Stimulated activated CD4-positive, alpha-beta T cell treated with anti-CD3 and anti-CD28 coated beads, Interleukin-15, amount 100 ng/mL, for 24 hours (primary cell): ENCODE measurements around the gene FAM184A.
"Not testable (repeated sequence)": the region's sequence is repeated elsewhere in the genome, so short reads cannot be mapped to it uniquely, and the experiment has no call there.

Experiments used
- DNase-seq: peaks from one replicate; pipeline ENCODE4 v3.0.0-alpha.2; 2020

The FAM184A gene

DNA sequence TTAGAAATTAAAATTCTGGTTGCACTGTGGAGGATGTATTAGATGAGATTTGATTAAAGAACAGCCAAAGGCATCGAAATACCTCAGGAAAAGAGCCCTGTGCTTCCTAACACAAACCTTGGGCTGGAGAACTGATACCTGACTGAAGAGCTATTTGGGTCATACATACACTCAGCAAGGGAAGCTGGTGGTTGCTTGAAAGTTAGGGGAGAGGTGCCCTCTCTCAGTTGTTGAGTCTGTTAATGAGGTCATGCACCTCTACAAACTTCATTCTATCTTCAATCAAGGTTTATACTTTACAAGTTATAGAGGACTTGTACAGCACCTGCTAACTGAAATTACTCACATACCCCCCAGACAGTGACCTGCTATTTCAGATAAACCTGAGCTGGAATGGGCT, 25.5 kb downstream of the FAM184A start:
- no peak for DNase-seq

DNA sequence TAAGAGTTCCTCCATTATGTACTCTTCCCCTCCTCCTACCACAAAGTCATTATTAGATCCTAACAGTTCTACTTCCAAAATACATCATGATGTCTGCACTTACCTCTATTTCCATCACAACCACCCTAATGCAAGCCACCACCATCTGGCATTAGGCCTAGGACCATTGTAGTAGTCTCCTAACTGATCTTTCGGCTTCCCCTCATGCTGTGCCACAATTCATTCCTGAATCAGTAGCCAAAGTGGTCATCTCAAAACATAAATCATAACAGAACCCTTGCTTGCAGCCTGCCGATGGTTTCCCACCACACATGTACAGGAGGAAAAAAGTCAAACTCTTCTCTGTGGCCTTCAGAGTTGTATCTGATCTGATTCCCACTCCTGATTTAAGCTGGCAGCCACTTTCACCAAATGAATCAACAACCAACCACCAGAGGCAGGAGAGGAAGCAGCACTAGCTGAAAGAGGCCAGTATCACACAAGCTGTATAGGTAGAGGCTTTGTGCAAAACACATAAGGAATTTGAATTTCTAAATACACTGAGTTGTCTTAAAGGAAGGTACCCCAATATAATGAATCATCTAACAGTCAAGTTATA, 26.1 kb downstream of the FAM184A start:
- peak; percentile 40 for DNase-seq

DNA sequence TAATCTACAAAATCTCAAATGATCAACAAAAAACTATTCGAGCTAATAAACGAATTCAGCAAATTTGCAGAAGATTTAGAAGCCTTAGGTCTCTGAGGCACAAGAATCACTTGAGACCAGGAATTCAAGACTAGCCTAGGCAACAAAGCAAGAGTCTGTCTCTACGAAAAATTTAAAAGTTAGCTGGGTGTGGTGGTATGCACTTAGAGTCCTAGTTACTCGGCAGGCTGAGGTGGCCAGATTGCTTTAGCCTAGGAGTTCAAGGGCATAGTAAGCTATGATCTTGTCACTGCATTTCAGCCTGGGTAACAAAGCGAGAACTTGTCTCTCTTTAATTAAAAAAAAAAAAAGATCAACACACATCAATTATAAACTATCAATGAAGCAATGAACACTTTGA, 34.2 kb downstream of the FAM184A start:
- no peak for DNase-seq

DNA sequence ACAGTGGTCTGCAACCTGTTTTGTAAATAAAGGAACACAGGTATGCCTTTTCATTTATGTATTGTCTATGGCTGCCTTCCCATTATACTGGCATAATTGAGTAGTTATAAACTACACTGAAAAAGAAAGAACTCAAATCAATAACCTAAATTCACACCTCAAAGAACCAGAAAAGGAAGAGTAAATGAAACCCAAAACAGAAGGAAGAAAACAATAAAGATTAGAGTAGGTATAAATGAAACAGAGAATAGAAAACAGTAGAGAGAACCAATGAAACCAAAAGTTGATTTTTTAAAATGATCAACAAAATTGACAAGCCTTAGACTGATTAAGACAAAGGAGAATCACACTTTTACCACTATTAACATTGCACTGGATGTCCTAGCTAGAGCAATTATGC, 34.7 kb downstream of the FAM184A start:
- DNase-seq: no peak

DNA sequence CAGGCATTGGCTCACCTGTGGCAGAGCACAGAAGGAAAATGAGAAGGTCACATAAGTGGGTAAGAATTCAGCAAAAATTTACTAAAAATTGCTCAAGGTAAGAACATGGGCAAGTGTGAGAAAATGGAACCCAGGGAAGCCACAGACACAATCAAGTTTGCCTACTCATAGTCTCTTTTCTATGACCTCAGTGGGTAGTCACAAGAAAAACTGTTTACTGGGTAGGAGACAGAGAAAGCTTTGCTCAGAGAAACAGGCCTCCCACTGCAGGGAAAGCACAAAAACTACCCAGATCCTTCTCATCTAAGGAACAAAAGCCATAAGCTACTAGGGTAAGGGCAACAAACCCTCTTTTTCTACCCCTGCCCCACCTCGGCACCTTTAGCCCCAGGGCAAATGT, 35.2 kb downstream of the FAM184A start:
- peak; percentile 3 for DNase-seq

DNA sequence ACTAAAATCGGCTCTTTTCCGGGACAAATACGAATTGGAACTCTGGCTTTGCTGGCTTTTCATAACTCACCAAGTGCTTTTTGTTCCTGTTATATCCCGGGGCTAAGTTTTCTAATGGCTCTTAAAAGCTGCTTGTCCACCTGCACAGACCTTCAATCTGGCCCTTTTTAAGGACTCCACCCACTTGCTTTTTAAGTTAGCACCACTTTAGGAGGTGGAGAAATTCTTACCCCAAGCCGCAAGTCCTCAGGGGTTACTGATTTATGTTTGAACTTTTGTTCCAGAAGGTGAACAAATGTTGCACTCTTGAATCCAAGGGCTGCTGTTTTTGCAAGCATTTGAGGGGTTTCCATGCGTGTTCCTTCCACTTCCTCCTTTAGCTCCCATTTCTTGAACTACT, 37.8 kb downstream of the FAM184A start:
- DNase-seq: no peak

DNA sequence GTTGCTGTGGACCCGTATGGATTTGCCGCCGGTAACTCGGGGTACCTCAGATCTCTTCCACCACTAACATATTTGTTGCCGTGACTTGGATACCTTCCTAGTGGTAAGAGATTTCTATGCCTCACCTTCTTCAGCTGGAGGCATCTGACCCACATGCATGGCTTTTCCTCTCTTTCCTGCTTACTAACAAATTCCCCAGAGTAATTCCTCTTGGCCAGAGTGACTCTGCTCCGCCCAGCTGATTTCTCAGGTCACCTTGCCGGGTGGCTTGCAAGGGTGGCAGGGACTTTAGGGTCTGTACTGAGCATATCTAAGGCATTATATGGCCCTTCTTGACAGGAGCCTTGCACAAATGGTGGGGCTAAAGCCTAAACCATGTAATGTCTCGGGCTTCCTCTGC, 38.2 kb downstream of the FAM184A start:
- DNase-seq: no peak

DNA sequence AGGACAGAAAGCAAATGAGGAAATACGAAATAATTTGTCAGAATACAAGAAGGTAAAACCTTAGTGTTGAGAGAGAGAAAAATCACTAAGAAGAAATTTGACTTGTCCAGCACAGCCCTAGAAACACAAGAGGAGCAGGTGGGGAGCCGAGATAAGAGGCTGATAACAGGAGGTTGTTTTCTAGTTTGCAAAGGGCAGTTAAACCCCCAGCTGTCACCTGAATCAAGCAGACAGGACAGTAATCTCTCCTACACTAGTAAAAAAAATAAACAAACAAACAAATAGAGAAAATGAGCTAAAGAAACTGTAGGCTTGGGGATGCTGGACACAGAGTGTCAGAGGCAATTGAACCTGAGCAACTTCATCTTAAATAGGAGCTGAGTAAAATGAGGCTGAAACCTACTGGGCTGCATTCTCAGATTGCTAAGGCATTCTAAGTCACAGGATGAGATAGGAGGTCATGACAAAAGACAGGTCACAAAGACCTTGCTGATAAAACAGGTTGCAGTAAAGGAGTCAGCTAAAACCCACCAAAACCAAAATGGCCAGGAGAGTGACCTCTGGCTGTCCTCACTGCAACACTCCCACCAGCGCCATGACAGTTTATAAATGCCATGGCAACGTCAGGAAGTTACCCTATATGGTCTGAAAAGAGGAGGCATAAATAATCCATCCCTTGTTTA, 40.4 kb downstream of the FAM184A start:
- DNase-seq: no peak

DNA sequence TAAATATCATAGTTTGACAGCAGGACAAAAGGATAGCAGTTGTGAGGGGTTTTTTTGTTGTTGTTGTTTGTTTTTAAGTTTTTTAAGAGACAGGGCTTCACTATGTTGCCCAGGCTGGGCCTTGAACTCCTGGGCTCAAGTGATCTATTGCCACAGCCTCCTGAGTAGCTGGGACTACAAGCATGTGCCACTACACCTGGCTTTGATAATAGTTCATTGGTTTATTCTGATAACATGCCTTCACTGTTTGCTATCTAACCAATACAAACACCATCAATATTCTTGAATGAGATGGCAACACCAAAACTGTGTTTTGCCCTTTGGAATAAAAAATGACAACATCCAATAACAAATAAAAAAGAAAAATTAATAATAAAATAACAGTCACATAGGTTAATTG, 41.2 kb downstream of the FAM184A start:
- no peak for DNase-seq

DNA sequence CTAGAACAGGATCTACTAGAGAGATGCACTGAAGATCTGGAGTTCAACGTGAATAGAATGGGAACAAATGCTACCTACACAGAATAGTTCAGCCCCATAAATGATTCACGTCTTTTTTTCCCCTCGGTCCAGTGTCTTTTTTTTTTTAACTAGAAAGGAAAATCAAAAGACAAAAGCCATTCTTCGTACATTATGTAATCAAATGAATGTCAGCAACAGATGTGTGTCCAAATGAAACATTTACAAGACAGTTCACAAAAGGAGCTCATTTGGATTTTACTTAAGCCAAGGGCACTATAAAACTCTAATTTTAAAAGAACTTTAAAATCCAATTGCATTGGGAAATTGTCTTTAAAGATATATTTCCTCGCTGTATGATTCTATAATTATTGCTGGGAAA, 42.4 kb downstream of the FAM184A start:
- no peak for DNase-seq

DNA sequence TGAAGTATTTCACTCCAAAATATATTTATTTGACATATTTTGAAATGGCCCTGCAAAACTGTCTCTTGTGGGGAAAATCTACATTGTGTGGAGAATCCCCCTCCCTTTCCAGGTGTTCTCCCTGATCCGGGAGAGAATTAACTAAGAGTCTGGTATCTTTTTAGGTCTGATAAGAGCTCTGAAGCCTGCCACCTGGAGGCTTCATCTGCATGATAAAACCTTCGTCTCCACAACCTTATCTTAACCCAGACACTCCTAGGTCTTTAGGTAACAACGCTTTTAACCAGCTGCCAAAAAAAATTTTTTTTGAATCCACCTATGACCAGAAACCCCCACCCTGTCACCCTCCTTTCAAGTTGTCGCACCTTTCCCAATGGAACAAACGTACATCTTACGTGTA, 43.0 kb downstream of the FAM184A start:
- no peak for DNase-seq

DNA sequence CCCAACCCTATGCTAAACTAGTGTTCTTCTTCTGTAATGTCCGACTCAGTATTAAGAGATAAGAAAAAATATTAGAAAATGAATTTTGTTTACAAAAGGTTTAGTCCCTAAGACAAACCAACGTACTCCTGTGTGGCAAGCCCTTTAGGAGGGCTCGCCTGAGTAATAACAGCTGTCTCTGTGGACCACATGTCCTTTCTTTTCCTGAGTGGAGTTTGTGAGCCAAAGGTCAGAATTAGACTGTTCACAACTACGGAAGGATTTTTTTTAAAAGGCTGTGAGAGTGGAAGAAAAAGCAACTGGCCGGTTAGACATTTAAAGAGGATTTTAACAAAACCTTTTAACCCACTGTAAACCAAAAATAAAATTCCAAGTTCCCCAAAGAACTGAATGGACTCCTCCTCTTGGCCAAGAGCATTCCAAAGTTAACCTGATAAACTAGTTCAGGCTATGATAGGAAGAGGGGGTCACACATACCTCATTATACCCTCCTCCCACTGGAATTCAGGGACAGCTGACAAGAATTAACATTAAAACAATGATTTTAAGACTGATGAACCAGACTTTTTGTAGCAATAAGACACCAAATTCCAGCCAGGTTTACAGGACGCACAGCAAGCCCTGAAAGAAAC, 43.5 kb downstream of the FAM184A start:
- DNase-seq: no peak

DNA sequence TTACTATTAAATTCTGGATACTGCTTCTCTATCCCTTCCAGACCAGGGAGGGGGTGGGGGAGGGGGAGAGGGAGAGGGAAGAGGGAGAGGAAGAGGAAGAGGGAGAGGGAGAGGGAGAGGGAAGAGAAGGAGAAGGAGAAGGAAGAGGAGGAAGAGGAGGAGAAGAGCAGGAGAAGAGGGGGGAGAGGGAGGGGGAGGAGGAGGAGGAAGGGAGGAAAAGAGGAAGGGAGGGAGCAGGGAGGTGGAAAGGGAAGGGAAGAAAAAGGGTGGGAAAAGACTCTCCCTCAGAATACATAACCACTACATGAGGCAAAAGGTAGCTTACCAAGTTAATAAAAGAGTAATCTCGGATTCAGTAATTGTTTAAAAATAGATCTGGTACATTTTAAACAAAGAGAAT, 46.0 kb downstream of the FAM184A start:
- no peak for DNase-seq

DNA sequence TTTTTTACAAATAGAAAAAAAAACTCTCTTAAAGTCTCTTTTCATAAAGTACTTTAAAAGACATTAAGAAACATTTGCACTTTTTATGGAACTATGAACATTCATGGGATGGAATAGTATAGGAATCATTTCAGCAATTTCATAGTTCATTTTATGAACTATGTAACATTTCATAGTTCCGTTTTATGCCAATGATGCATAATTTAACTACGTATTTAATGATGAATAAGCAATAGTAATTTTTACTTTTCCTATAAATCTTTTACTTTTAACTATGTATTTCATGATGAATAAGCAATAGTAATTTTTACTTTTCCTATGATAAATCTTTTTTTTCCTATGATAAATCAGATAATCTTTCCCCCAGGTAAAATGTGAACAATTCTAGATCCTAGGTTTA, 47.7 kb downstream of the FAM184A start:
- DNase-seq: no peak

DNA sequence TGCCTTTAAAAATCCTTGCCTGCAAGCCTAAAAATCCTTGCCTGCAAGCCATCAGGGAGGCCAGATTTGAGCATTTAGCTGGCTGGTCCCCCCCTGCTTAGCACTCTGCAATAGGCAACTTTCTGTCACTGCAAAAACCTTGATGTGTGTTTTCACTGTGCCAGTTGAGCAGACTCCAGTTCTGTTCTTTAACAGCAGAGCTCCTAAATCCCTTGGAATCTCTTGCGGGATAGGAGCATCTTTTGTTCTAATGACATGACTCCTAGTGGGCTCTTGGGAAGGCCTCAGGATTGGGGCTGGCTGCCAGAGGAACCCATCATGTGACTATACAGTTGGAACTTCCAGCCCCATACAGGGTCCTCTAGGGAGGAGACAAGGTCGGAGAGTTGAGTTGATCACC, 50.4 kb downstream of the FAM184A start:
- no peak for DNase-seq

DNA sequence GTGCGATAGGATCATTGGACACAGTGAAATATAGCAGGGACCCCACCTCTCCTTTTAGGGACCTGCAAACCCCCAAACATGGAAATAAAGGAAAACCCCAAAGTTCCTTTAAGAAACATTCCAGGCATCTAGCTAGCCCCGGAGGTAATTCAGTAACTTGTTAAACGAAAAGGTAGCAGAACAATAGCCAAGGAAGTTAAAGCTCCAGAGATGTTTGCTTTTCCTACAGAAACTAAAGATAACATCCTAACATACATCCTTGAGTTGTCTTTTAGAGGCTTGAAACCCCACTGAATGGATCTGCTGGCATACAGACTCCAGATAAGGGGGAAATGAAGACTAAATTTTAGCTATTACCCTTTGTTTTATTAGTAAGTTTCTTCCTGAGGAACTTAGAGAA, 51.0 kb downstream of the FAM184A start:
- no peak for DNase-seq

DNA sequence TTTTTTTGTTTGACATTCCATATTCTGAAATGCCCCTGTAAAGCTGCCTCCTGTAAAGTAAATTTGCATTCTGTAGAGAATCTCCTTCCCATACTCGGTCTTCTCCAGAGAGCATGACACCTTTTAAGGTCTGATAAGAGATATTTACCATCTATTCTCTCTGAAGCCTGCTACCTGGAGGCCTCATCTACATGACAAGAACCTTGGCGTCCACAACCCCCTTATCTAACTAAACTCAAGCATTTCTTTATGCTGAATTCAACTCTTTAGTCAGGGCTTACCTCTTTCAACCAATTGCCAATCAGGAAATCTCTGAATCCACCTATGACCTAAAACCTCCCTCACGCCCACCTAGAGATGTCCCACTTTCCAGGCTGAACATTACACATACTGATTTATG, 51.6 kb downstream of the FAM184A start:
- DNase-seq: no peak

DNA sequence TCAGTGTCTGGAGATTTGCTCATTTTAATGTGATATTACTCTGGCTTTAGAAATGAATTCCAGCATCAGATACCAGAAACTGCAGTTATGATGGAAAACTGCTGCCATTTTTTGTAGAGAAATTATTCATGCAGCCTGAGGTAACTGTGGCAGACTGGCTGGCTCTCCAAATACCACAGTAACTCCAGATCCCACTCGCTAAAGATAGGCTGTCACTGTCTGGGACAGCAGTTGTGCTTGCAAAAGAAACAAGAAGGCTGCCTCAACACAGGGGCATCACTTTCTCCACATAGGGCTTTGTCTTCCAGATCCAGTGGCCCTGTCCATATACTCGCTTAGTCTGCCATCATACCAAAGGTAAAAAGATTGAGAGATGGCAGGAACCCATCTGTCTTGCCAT, 52.7 kb downstream of the FAM184A start:
- no peak for DNase-seq

DNA sequence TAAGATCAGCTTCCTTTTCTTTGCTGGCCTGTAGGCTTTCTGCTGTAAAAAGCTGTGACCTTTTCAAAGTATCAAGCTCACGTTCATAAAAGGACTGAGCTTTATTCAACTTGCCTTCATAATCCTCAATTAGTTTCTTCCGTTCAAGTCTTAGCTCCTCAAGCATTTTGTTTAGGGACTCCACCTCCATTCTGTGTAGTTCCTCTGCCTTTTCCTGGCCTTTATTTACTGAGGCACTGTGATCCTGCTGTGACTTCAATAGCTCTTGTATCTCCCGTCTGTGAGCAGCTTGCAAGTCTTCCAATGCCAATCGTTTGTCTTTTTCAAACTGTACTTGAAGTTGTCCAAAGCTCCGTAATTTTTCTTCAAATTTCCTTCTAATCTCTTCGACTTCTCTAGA, 54.4 kb downstream of the FAM184A start:
- DNase-seq: no peak

DNA sequence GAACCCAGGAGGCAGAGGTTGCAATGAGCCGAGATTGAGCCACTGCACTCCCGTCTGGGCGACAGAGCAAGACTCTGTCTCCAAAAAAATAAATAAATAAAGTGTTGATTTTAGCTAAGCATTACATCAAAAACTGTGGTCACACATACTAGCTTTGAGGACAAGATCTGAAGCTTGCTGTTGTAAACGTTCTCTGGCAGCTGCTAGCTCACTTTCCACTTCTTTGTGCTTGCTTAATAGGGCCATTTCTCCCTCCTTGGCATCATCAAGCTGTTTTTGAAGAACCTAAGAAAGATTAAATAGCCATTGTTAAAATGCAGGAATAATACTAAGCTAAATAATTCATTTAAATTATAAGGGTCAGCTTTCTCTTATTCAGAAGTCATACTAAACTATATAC, 55.7 kb downstream of the FAM184A start:
- DNase-seq: no peak

DNA sequence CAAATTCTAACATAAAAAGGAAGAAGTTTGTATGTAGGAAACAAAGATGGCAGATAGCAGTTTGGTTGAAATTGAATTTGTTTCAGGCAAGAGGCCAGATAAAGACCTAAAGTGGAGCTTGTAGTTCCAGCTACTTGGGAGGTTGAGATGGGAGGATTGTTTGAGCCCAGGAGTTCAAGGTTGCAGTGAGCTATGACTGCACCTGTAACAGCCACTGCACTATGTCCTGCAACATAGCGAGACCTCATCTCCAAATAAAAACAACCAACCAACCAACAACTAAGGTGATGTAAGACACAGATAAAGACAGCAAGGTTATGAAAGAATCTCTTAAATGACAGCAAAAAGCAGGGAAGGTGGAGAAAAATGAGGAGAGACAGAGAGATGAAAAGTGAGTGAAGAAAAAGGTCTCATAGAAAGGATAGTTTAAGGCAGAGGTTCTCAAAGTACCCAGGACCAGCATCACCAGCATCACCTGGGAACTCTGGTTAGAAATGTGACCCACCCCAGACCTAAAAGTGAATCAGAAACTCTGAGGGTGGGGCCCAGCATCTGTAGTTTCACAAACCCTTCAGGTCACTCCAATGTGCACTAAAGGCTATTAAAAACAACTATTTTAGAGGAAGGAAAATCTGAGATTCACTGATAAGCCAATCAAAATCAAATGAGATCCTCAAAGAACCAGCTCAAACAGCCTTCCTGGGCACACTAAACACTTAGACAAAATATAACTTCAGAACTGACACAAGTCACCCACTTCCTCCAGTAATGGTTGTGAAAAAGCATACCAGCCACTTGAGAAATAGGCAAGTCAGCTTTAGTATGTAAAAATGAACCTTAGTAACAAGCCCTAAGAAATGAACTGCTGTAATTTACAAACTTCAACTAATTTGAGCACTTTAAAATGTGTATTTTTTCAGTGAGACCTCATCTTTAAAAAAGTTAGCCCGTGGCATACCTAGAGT, 57.6 kb downstream of the FAM184A start:
- no peak for DNase-seq

DNA sequence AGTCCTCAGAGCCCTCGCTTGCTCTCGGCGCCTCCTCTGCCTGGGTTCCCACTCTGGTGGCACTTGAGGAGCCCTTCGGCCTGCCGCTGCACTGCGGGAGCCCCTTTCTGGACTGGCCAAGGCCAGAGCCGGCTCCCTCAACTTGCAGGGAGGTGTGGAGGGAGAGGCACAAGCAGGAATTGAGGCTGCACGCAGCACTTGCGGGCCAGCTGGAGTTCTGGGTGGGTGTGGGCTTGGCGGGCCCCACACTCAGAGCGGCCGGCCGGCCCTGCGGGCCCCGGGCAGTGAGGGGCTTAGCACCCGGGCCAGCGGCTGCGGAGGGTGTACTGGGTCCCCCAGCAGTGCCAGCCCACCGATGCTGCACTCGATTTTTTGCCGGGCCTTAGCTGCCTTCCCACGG, 63.3 kb downstream of the FAM184A start:
- not testable (repeated sequence) for DNase-seq

DNA sequence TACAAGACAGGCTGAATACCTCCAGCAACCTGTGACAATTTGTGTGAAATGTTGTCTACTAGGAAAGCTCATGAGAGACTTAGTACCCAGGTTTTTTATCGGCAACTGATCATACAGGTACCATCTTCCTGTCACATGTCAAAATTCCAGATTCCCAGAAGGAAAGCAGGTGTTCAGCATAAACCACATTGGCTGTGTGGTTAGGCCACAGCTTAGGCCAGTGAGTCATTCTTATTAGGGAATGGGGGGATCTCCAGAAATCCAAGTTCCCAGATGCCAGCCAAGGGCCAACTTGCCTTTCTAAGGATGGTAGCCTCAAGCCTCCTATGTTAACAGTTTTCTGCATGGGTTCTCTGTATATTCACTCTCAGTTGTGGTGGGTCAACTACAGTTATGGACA, 65.9 kb downstream of the FAM184A start:
- no peak for DNase-seq

DNA sequence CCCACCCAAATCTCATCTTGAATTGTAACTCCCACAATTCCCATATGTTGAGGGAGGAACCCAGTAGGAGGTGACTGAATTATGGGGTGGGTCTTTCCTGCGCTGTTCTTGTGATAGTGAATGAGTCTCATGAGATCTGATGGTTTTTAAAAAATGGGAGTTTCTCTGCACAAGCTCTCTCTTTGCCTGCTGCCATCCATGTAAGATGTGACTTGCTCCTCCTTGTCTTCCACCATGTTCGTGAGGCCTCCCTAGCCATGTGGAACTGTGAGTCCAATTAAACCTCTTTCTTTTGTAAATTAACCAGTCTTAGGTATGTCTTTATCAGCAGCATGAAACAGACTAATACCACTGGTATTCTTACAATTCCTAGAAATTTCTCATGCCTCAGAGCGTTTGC, 69.2 kb downstream of the FAM184A start:
- DNase-seq: not testable (repeated sequence)
